HTERT RPE-1 (cell line): ENCODE measurements around the gene ATP1B3.
"Not testable (repeated sequence)": the region's sequence is repeated elsewhere in the genome, so short reads cannot be mapped to it uniquely, and the experiment has no call there.

Experiments
- in situ Hi-C: fragments of 300-500 bp; cut with MboI; formaldehyde crosslinking; loops from 4 replicates; pipeline ENCODE4 v1.14.3; 2020; ENCODE audit warnings: low sequenced_read_pairs

Gene ATP1B3

GRCh38 chr3:141901914-141902313, 25.5 kb downstream of the ATP1B3 start:
- in situ Hi-C loops = no loop called here

- in situ Hi-C loops = no loop called here
These were observed 27.8 kb downstream of the ATP1B3 start for GRCh38 chr3:141904203-141904602.

- in situ Hi-C loops = no loop called here
These were observed 28.7 kb downstream of the ATP1B3 start for GRCh38 chr3:141905129-141905528.

- in situ Hi-C loops = no loop called here
These were observed 33.0 kb downstream of the ATP1B3 start for GRCh38 chr3:141909408-141909807.

GRCh38 chr3:141909986-141910385, 33.5 kb downstream of the ATP1B3 start:
- in situ Hi-C loops = not testable (repeated sequence)

GRCh38 chr3:141913150-141913811, 36.8 kb downstream of the ATP1B3 start:
- in situ Hi-C loops = no loop called here

GRCh38 chr3:141914311-141914710, 37.9 kb downstream of the ATP1B3 start:
- in situ Hi-C loops = no loop called here

GRCh38 chr3:141915016-141915415, 38.6 kb downstream of the ATP1B3 start:
- in situ Hi-C loops = no loop called here

- in situ Hi-C loops = no loop called here
These were observed 39.3 kb downstream of the ATP1B3 start for GRCh38 chr3:141915766-141916165.

- in situ Hi-C loops = no loop called here
These were observed 44.3 kb downstream of the ATP1B3 start for GRCh38 chr3:141920701-141921100.

- in situ Hi-C loops = no loop called here
These were observed 44.9 kb downstream of the ATP1B3 start for GRCh38 chr3:141921316-141921715.

- in situ Hi-C loops = not testable (repeated sequence)
These were observed 49.2 kb downstream of the ATP1B3 start for GRCh38 chr3:141925677-141926076.

- in situ Hi-C loops = no loop called here
These were observed 50.5 kb downstream of the ATP1B3 start for GRCh38 chr3:141926929-141927328.

GRCh38 chr3:141928631-141929270, 52.3 kb downstream of the ATP1B3 start:
- in situ Hi-C loops = no loop called here

- in situ Hi-C loops = no loop called here
These were observed 53.0 kb downstream of the ATP1B3 start for GRCh38 chr3:141929341-141929995.

GRCh38 chr3:141930801-141931200, 54.4 kb downstream of the ATP1B3 start:
- in situ Hi-C loops = no loop called here

- in situ Hi-C loops = no loop called here
These were observed 57.2 kb downstream of the ATP1B3 start for GRCh38 chr3:141933421-141934300.

GRCh38 chr3:141934354-141934753, 57.9 kb downstream of the ATP1B3 start:
- in situ Hi-C loops = no loop called here

GRCh38 chr3:141938011-141938500, 61.6 kb downstream of the ATP1B3 start:
- in situ Hi-C loops = no loop called here

- in situ Hi-C loops = no loop called here
These were observed 63.3 kb downstream of the ATP1B3 start for GRCh38 chr3:141939759-141940158.

GRCh38 chr3:141940194-141940776, 63.8 kb downstream of the ATP1B3 start:
- in situ Hi-C loops = no loop called here
